ENCODE data around the gene ZFP36L2. TPM values are rescaled to one million over a fixed set of nuclear protein-coding genes. Genes with fewer than 3 reads are reported as not detected.
A peak's percentile ranks its signal among the peaks of the same experiment; 100 is the strongest.

The ZFP36L2 gene
- total and polyA plus RNA-seq, 9 of the 15 experiments (the other 6 are each of a cell fraction or from before 2014, with no cell fraction given): 4.1 to 60.6 (median 20.3) TPM

DNA sequence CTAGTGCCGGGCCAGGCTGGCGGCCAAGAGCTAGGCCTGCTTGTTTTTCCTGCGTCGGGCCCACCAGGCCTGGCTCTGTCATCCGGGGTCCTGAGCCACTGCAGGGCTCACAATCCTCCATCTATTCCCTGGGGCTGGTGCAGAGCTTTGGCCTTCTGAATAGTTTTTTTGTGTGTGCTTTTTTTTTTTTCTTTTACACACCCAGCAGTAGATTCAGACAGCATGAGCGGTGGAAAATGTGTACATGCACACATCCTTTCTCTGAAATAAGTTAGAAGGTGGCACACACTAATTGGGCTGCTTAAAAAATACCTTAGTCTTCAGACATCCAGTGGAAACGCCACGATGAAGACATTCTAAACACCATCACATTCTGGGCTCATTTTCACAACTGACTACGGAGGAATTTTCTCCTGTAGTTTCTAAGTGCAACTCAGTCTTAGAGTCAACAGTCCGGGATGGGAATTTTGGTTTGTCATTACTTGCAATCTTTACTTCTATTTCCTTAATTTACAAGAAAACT, 6.1 kb downstream of the ZFP36L2 start (continued):
- TF ChIP-seq, protein P1, sequence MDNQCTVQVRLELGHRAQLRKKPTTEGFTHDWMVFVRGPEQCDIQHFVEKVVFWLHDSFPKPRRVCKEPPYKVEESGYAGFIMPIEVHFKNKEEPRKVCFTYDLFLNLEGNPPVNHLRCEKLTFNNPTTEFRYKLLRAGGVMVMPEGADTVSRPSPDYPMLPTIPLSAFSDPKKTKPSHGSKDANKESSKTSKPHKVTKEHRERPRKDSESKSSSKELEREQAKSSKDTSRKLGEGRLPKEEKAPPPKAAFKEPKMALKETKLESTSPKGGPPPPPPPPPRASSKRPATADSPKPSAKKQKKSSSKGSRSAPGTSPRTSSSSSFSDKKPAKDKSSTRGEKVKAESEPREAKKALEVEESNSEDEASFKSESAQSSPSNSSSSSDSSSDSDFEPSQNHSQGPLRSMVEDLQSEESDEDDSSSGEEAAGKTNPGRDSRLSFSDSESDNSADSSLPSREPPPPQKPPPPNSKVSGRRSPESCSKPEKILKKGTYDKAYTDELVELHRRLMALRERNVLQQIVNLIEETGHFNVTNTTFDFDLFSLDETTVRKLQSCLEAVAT (IDR thresholded peaks at IDR 0.05): peak in 1 of 2 experiments; percentile 63; a peak in 1 of 4 replicates
- TF ChIP-seq MTA3 (IDR thresholded peaks at IDR 0.05; ENCODE audit: borderline replicate concordance) (0 out of 2 replicates have a peak, but pooled peaks have one; percentile 16), SRF (CRISPR knock-in tag; IDR thresholded peaks at IDR 0.05) (no peak), ZNF133 (CRISPR knock-in tag; IDR thresholded peaks at IDR 0.05) (no peak), ATF1 (CRISPR knock-in tag; IDR thresholded peaks at IDR 0.05) (no peak), ATF1 (tag; IDR thresholded peaks at IDR 0.05) (no peak), NRF1 (conservative IDR thresholded peaks at IDR 0.05 in 1 of 2, IDR thresholded peaks at IDR 0.05 in 1 of 2) (peak in 1 of 2 experiments; percentile 10; a peak in 1 of 4 replicates), HOXB6 (CRISPR knock-in tag; IDR thresholded peaks at IDR 0.05; ENCODE audit: borderline replicate concordance) (no peak), ETV5 (CRISPR knock-in tag; IDR thresholded peaks at IDR 0.05; ENCODE audit: low read depth) (no peak), GABPA (tag; conservative IDR thresholded peaks at IDR 0.05; ENCODE audit: low read depth) (peak; percentile 81; the same call in 1 of the 2 replicates), GTF2E2 (tag; IDR thresholded peaks at IDR 0.05) (peak; percentile 56; the same call in 1 of the 2 replicates), RBM15 (IDR thresholded peaks at IDR 0.05; ENCODE audit: insufficient read depth, low read length) (no peak), NFIC (IDR thresholded peaks at IDR 0.05) (no peak), UBTF (IDR thresholded peaks at IDR 0.05; ENCODE audit: borderline replicate concordance in 1 of 2, low read depth in 2 of 2, low read length in 2 of 2) (0 out of 4 replicates have a peak, but pooled peaks of 1 of the 2 experiments have one; percentile 33), ZFX (CRISPR knock-in tag; IDR thresholded peaks at IDR 0.05) (no peak; the same call in 1 of the 2 replicates), NONO (IDR thresholded peaks at IDR 0.05; ENCODE audit: low read depth in 2 of 2, low read length in 1 of 2) (no peak), NUFIP1 (IDR thresholded peaks at IDR 0.05; ENCODE audit: partially characterized antibody) (no peak), HNRNPUL1 (IDR thresholded peaks at IDR 0.05; ENCODE audit: low read length) (no peak)
- TF ChIP-seq, protein P2, sequence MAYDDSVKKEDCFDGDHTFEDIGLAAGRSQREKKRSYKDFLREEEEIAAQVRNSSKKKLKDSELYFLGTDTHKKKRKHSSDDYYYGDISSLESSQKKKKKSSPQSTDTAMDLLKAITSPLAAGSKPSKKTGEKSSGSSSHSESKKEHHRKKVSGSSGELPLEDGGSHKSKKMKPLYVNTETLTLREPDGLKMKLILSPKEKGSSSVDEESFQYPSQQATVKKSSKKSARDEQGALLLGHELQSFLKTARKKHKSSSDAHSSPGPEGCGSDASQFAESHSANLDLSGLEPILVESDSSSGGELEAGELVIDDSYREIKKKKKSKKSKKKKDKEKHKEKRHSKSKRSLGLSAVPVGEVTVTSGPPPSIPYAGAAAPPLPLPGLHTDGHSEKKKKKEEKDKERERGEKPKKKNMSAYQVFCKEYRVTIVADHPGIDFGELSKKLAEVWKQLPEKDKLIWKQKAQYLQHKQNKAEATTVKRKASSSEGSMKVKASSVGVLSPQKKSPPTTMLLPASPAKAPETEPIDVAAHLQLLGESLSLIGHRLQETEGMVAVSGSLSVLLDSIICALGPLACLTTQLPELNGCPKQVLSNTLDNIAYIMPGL (CRISPR knock-in tag; IDR thresholded peaks at IDR 0.05): no peak
- TF ChIP-seq, protein P3, sequence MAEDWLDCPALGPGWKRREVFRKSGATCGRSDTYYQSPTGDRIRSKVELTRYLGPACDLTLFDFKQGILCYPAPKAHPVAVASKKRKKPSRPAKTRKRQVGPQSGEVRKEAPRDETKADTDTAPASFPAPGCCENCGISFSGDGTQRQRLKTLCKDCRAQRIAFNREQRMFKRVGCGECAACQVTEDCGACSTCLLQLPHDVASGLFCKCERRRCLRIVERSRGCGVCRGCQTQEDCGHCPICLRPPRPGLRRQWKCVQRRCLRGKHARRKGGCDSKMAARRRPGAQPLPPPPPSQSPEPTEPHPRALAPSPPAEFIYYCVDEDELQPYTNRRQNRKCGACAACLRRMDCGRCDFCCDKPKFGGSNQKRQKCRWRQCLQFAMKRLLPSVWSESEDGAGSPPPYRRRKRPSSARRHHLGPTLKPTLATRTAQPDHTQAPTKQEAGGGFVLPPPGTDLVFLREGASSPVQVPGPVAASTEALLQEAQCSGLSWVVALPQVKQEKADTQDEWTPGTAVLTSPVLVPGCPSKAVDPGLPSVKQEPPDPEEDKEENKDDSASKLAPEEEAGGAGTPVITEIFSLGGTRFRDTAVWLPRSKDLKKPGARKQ (CRISPR knock-in tag; IDR thresholded peaks at IDR 0.05): no peak

Data from K562 (cell line).